Lower leg skin (tissue), 4 donors: ENCODE measurements around the gene MYBL2. TPM values are rescaled to one million over a fixed set of nuclear protein-coding genes. Genes with fewer than 3 reads are reported as not detected.

Source experiments
- DNase-seq, 2 donors: peaks; one replicate each; pipeline ENCODE4 v3.0.0-alpha.2; 2019; ENCODE audit warnings: low spot score in 2 of 2
- H3K4me3 ChIP-seq: fragments of 200-600 bp; sonication (generic); 2 replicates; pipeline ENCODE4 v1.5.1; 2017; ENCODE audit warnings: mild to moderate bottlenecking, low read depth; ENCODE audit not compliant: poor library complexity, severe bottlenecking
- CTCF ChIP-seq, 3 donors: fragments of 450-650 bp; IDR thresholded peaks; one replicate each; pipeline ENCODE4 v1.5.1; 2016; ENCODE audit warnings: antibody characterized with exemption in 3 of 3, mild to moderate bottlenecking in 3 of 3, moderate library complexity in 2 of 3
- POLR2A ChIP-seq, 2 donors: fragments of 450-650 bp; IDR thresholded peaks; one replicate each; pipeline ENCODE4 v1.6.1; 2016 to 2017; ENCODE audit warnings: antibody characterized with exemption in 2 of 2, mild to moderate bottlenecking in 1 of 2, moderate library complexity in 1 of 2
- WGBS, 2 donors: methylation state at CpG; one replicate each; pipeline ENCODE4 v1.1.5; 2018; 5-methylcytosine and 5-hydroxymethylcytosine counted together
- intact Hi-C: fragments of 100-400 bp; cut with DNase I; formaldehyde crosslinking; loops from one replicate; pipeline ENCODE4 v1.15.0; 2023; ENCODE audit warnings: low total_unique reads
- total RNA-seq, 4 donors: library from RNA; depleted of rRNA; stranded (reverse); fragments of >200 nt; gene quantifications; one replicate each; pipeline ENCODE4 v1.1.0, GENCODE V29; 2016

Gene MYBL2
- total RNA-seq, 4 donors from 2014 or later: 0.19 to 1.2 (median 0.71) TPM

GRCh38 chr20:43665466-43666176 is 1.3 kb upstream of the MYBL2 start:
- 58 to 68% methylated on average over 6 of the region's 6 CpGs for WGBS, 2 donors
- intact Hi-C loops: no loop called here
- no peak overlapping the region for H3K4me3 ChIP-seq
- TF ChIP-seq CTCF (IDR thresholded peaks at IDR 0.05) (no peak), POLR2A (IDR thresholded peaks at IDR 0.05) (no peak)
- no peak for DNase-seq

GRCh38 chr20:43667341-43668132 is 623 bp downstream of the MYBL2 start:
- no peak for DNase-seq
- no peak for TF ChIP-seq CTCF (IDR thresholded peaks at IDR 0.05)
- TF ChIP-seq POLR2A (IDR thresholded peaks at IDR 0.05): no peak
- intact Hi-C loops: no loop called here
- WGBS, 2 donors: 6 to 16% methylated on average over 13 to 31 of the region's 34 CpGs
- H3K4me3 ChIP-seq: no peak overlapping the region

GRCh38 chr20:43669332-43669731 is 2.4 kb downstream of the MYBL2 start:
- DNase-seq: no peak
- WGBS, 2 donors: 80 to 83% methylated on average over 3 of the region's 3 CpGs

GRCh38 chr20:43670423-43670822 is 3.5 kb downstream of the MYBL2 start:
- 90 to 96% methylated on average over 2 of the region's 2 CpGs for WGBS, 2 donors
- H3K4me3 ChIP-seq: no peak overlapping the region
- DNase-seq: no peak
- no peak for TF ChIP-seq POLR2A (IDR thresholded peaks at IDR 0.05)
- no peak for TF ChIP-seq CTCF (IDR thresholded peaks at IDR 0.05)
- intact Hi-C loops: no loop called here

More at GRCh38 chr20:43669332-43669731, 2.4 kb downstream of the MYBL2 start:
- no peak overlapping the region for H3K4me3 ChIP-seq
- TF ChIP-seq CTCF (IDR thresholded peaks at IDR 0.05) (no peak), POLR2A (IDR thresholded peaks at IDR 0.05) (no peak)
- intact Hi-C loops: no loop called here

- TF ChIP-seq CTCF (IDR thresholded peaks at IDR 0.05): no peak
- no peak for TF ChIP-seq POLR2A (IDR thresholded peaks at IDR 0.05)
- 91 to 93% methylated on average over 5 of the region's 5 CpGs for WGBS, 2 donors
- intact Hi-C loops: no loop called here
- no peak for DNase-seq
- no peak overlapping the region for H3K4me3 ChIP-seq
Measured at GRCh38 chr20:43676368-43676767, 9.5 kb downstream of the MYBL2 start.
